Fibroblast of mammary gland (primary cell): ENCODE measurements around the gene KLK5.

ENCODE experiments used
- DNase-seq: peaks from one replicate; pipeline ENCODE4 v3.0.0-alpha.2; 2010; ENCODE audit warnings: low read depth
- H3K4me3 ChIP-seq: 2 replicates; pipeline ENCODE4 v1.5.1; 2011; ENCODE audit warnings: low read depth, mild to moderate bottlenecking, low read length, moderate library complexity; ENCODE audit not compliant: control insufficient read depth
- TF ChIP-seq, protein P1 (sequence below): conservative IDR thresholded peaks from 2 replicates; pipeline ENCODE4 v1.5.1; 2011; ENCODE audit warnings: low read depth, low read length, inconsistent platforms; ENCODE audit not compliant: control insufficient read depth, insufficient read depth

Gene KLK5, protein sequence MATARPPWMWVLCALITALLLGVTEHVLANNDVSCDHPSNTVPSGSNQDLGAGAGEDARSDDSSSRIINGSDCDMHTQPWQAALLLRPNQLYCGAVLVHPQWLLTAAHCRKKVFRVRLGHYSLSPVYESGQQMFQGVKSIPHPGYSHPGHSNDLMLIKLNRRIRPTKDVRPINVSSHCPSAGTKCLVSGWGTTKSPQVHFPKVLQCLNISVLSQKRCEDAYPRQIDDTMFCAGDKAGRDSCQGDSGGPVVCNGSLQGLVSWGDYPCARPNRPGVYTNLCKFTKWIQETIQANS

DNA sequence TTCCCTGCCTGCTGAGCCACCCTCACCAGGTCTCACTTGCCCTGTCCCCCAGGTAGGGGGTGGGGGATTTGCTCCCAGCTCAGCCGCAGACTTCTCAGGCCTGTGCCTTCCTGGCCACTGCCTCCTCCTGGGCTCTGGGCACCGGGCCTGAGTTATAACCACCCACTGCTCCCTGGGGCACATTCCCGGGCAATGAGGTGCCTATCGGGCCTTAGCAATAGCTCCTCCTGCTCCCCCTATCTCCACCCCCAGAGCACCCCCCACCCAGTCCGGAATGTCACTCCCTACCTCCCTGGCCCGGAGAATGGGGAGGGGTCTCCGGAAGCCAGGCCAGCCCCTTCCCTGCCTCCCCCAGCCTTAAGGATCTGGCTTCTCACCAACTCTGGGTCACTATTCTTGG lies at the start of gene KLK5:
KLK5 (minus strand) TSS at position 129 of the 400 bp plus-strand sequence. CDS start 381 bp downstream, outside the sequence.
- no peak within 1 kb of the TSS for H3K4me3 ChIP-seq
- TF ChIP-seq, protein P1, sequence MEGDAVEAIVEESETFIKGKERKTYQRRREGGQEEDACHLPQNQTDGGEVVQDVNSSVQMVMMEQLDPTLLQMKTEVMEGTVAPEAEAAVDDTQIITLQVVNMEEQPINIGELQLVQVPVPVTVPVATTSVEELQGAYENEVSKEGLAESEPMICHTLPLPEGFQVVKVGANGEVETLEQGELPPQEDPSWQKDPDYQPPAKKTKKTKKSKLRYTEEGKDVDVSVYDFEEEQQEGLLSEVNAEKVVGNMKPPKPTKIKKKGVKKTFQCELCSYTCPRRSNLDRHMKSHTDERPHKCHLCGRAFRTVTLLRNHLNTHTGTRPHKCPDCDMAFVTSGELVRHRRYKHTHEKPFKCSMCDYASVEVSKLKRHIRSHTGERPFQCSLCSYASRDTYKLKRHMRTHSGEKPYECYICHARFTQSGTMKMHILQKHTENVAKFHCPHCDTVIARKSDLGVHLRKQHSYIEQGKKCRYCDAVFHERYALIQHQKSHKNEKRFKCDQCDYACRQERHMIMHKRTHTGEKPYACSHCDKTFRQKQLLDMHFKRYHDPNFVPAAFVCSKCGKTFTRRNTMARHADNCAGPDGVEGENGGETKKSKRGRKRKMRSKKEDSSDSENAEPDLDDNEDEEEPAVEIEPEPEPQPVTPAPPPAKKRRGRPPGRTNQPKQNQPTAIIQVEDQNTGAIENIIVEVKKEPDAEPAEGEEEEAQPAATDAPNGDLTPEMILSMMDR: no peak
- no peak for DNase-seq

DNA sequence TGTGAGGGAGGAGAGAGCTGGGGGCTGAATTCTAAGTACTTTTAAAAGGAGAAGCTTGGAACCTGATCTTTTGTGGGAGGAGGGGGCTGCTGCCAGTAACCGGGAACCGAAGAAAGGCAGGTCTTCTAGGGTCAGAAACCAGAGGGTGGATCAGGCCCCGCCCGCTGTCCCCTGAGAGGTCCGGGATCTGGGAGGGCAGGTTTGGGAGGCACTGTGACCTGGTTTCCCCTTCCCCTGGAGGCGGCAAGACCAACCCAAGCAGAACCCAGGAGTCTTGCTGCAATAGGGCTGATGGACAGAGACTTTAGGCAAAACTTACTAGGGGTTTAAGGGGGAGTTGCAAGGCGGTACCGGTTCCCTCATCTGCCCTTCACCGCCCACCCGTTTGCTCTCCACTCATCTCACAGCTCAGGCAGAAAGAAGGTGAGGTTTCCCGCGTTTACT lies 49.3 kb upstream of the KLK5 start:
- TF ChIP-seq, protein P1: no peak
- DNase-seq: no peak
- no peak overlapping the region for H3K4me3 ChIP-seq

DNA sequence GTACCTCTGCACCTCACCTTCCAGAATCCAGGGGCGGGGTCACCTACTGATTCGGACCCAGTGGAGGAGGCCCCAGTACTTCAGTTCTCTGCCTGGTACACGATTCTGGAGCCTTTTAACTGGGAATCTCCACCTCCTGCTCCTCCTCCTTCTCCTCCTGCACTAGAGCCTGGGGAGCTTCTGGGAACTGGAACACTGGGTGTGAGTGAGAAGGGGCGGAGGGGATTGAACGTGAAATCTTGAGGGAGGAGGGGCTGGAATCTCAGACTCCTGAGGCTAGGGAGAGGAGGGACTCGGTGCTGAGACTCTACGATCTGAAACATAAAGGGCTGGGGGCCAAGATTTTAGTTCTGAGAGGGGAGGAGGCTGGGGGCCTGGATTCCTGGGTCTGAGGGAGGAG lies 48.7 kb upstream of the KLK5 start, which contains the start of gene KLK8:
KLK8 (minus strand) TSS at position 90 of the 400 bp plus-strand sequence. CDS start 437 bp downstream, outside the sequence.
- H3K4me3 ChIP-seq: no peak within 1 kb of the TSS
- TF ChIP-seq, protein P1: no peak
- no peak for DNase-seq

DNA sequence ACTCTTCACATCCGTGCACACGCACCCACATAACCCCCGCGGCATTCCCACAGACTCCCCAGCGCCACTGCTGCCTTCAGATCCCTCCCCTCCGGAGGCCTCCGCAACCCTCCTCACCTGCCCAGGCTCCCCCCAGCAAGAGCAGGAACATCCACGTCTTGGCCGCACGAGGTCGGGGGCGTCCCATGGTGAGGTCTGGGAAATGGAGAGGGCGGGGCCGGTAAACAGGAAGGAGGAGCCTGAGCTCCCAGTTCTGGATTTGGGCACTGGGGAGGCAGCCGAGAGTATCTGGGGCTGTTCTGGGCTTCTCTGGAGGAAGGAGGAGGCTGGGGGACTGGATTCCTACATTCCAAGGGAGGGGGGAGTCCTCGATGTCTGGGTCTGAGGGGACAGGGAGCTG lies 48.1 kb upstream of the KLK5 start:
- TF ChIP-seq, protein P1: no peak
- DNase-seq: no peak
- no peak overlapping the region for H3K4me3 ChIP-seq

DNA sequence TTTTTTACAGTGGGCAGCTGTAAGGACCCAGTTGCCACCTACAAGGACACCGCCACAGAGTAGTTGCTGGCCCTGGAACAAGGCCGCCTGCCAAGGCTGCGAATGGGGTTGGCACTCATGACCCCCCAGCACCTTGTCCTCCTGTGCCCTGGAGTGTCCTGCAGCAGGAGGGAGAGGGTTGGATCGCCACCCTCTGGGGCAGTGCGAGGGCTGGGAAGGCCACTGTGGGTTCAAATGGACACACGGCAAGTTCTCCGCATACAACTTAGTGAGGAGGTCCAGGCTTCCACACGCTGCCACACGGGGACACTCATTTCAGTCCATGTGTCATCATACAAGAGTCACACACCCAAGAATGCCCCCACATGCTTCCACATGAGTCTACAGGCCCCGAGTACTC lies 47.6 kb upstream of the KLK5 start:
- TF ChIP-seq, protein P1: no peak
- no peak for DNase-seq
- H3K4me3 ChIP-seq: no peak overlapping the region

DNA sequence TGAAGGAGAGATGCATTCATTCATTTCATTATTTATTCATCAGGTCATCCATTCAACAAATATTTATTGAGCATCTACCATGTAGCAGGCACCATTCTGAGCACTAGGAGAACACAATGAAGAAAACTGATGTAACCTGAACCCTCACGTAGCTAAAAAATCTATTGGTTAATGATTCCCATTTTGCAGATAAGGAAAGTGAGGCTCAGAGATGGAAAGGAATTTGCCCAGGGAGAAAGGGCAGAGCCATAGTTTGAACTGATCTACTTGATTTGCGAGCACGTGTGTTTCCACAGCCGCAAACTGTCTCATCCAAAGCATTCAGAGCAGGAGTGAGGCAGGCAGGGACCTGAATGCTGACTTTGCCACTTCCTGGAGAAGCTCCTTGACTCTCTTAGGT lies 45.8 kb upstream of the KLK5 start:
- H3K4me3 ChIP-seq: no peak overlapping the region
- no peak for DNase-seq
- TF ChIP-seq, protein P1: no peak
